T-helper 1 cell treated with Interleukin-12 subunit alpha and Interleukin-12 subunit beta and Interleukin-4 antibody, amounts not matched to agents 30 μg/mL and 1 μg/mL, for 36 hours (primary cell): Measurements from ENCODE around the gene ADAM8.
"Not testable (repeated sequence)": the region's sequence is repeated elsewhere in the genome, so short reads cannot be mapped to it uniquely, and the experiment has no call there.

Experiments used
- H3K27ac Mint-ChIP-seq: one replicate; pipeline ENCODE4 v1.8.0; 2021; ENCODE audit warnings: mild to moderate bottlenecking, mixed read lengths
- H3K27me3 Mint-ChIP-seq: one replicate; pipeline ENCODE4 v1.8.0; 2021; ENCODE audit warnings: low read depth, mixed read lengths
- H3K36me3 Mint-ChIP-seq: one replicate; pipeline ENCODE4 v1.8.0; 2021; ENCODE audit warnings: low read depth, mixed read lengths
- H3K4me1 Mint-ChIP-seq: one replicate; pipeline ENCODE4 v1.8.0; 2021; ENCODE audit warnings: low read depth, mixed read lengths
- H3K4me3 Mint-ChIP-seq: one replicate; pipeline ENCODE4 v1.8.0; 2021; ENCODE audit warnings: mild to moderate bottlenecking, moderate library complexity, mixed read lengths
- H3K9me3 Mint-ChIP-seq: one replicate; pipeline ENCODE4 v1.8.0; 2021; ENCODE audit warnings: mixed read lengths

The ADAM8 gene

GRCh38 chr10:133276435-133277201 lies at the start of gene ADAM8:
Gene ADAM8 (minus strand): TSS chr10:133276868. CDS start chr10:133276817, 51 bp downstream.
- Mint-ChIP-seq H3K27me3 (no peaks in the 10 kb centered on the region), H3K9me3 (no peaks in the 10 kb centered on the region), H3K4me3 (peak within 1 kb of the TSS; percentile 90), H3K36me3 (peaks cover 21% of the 10 kb centered on the region), H3K4me1 (peaks cover 17% of the 10 kb centered on the region), H3K27ac (peak within 1 kb of the TSS; percentile 95)

GRCh38 chr10:133326223-133326551 lies 49.5 kb upstream of the ADAM8 start:
- no peak overlapping the region for H3K4me3 Mint-ChIP-seq

GRCh38 chr10:133325440-133326222 lies 49.0 kb upstream of the ADAM8 start:
- Mint-ChIP-seq H3K9me3 (no peaks in the 10 kb centered on the region), H3K36me3 (no peaks in the 10 kb centered on the region), H3K27me3 (peaks cover 42% of the 10 kb centered on the region), H3K4me1 (no peaks in the 10 kb centered on the region), H3K27ac (no peak overlapping the region), H3K4me3 (peak overlapping the region; percentile 67)

More at GRCh38 chr10:133326223-133326551, 49.5 kb upstream of the ADAM8 start:
- no peak overlapping the region for H3K27ac Mint-ChIP-seq
- H3K27me3 Mint-ChIP-seq = peaks cover 48% of the 10 kb centered on the region
- H3K4me1 Mint-ChIP-seq = no peaks in the 10 kb centered on the region
- no peaks in the 10 kb centered on the region for H3K9me3 Mint-ChIP-seq
- no peaks in the 10 kb centered on the region for H3K36me3 Mint-ChIP-seq

GRCh38 chr10:133324857-133325260 lies 48.2 kb upstream of the ADAM8 start:
- Mint-ChIP-seq H3K27me3 (peaks cover 43% of the 10 kb centered on the region), H3K4me1 (no peaks in the 10 kb centered on the region), H3K27ac (no peak overlapping the region), H3K9me3 (no peaks in the 10 kb centered on the region), H3K4me3 (no peak overlapping the region), H3K36me3 (no peaks in the 10 kb centered on the region)

- Mint-ChIP-seq H3K4me3 (no peak overlapping the region), H3K36me3 (no peaks in the 10 kb centered on the region), H3K4me1 (peaks cover under 1% of the 10 kb centered on the region), H3K27me3 (peaks cover 41% of the 10 kb centered on the region), H3K27ac (no peak overlapping the region), H3K9me3 (no peaks in the 10 kb centered on the region)
Measured at GRCh38 chr10:133324198-133324792, 47.6 kb upstream of the ADAM8 start.

GRCh38 chr10:133322064-133322709 lies 45.5 kb upstream of the ADAM8 start:
- not testable (repeated sequence) for H3K9me3 Mint-ChIP-seq, H3K27ac Mint-ChIP-seq, H3K4me1 Mint-ChIP-seq, H3K4me3 Mint-ChIP-seq, H3K36me3 Mint-ChIP-seq
- peaks cover 32% of the 10 kb centered on the region for H3K27me3 Mint-ChIP-seq

- not testable (repeated sequence) for H3K36me3 Mint-ChIP-seq, H3K4me3 Mint-ChIP-seq, H3K4me1 Mint-ChIP-seq, H3K27ac Mint-ChIP-seq, H3K9me3 Mint-ChIP-seq
- H3K27me3 Mint-ChIP-seq = peaks cover 19% of the 10 kb centered on the region
Measured at GRCh38 chr10:133320852-133321422, 44.3 kb upstream of the ADAM8 start.

GRCh38 chr10:133318494-133319127 lies 41.9 kb upstream of the ADAM8 start:
- no peaks in the 10 kb centered on the region for H3K36me3 Mint-ChIP-seq
- H3K4me3 Mint-ChIP-seq = peak overlapping the region; percentile 58
- H3K4me1 Mint-ChIP-seq = peaks cover 11% of the 10 kb centered on the region
- H3K27me3 Mint-ChIP-seq = peaks cover 15% of the 10 kb centered on the region
- H3K9me3 Mint-ChIP-seq = no peaks in the 10 kb centered on the region
- no peak overlapping the region for H3K27ac Mint-ChIP-seq

GRCh38 chr10:133316732-133317131 lies 40.1 kb upstream of the ADAM8 start:
- Mint-ChIP-seq H3K36me3 (peaks cover 2% of the 10 kb centered on the region), H3K9me3 (no peaks in the 10 kb centered on the region), H3K27me3 (peaks cover 11% of the 10 kb centered on the region), H3K4me3 (no peak overlapping the region), H3K27ac (no peak overlapping the region), H3K4me1 (peaks cover 11% of the 10 kb centered on the region)

- Mint-ChIP-seq H3K27me3 (peaks cover 11% of the 10 kb centered on the region), H3K27ac (peak overlapping the region; percentile 34), H3K4me1 (peaks cover 11% of the 10 kb centered on the region), H3K36me3 (peaks cover 3% of the 10 kb centered on the region), H3K9me3 (no peaks in the 10 kb centered on the region), H3K4me3 (no peak overlapping the region)
Measured at GRCh38 chr10:133316266-133316665, 39.6 kb upstream of the ADAM8 start.

GRCh38 chr10:133315847-133316246 lies 39.2 kb upstream of the ADAM8 start:
- Mint-ChIP-seq H3K36me3 (peaks cover 3% of the 10 kb centered on the region), H3K27me3 (peaks cover 11% of the 10 kb centered on the region), H3K27ac (no peak overlapping the region), H3K4me3 (no peak overlapping the region), H3K4me1 (peaks cover 11% of the 10 kb centered on the region), H3K9me3 (no peaks in the 10 kb centered on the region)

GRCh38 chr10:133314911-133315310 lies 38.2 kb upstream of the ADAM8 start:
- Mint-ChIP-seq H3K9me3 (no peaks in the 10 kb centered on the region), H3K4me1 (peaks cover 11% of the 10 kb centered on the region), H3K36me3 (peaks cover 5% of the 10 kb centered on the region), H3K27me3 (peaks cover 6% of the 10 kb centered on the region), H3K4me3 (no peak overlapping the region), H3K27ac (no peak overlapping the region)

GRCh38 chr10:133313192-133313591 lies 36.5 kb upstream of the ADAM8 start:
- Mint-ChIP-seq H3K4me1 (peaks cover 10% of the 10 kb centered on the region), H3K27ac (no peak overlapping the region), H3K4me3 (no peak overlapping the region), H3K36me3 (peaks cover 6% of the 10 kb centered on the region), H3K9me3 (no peaks in the 10 kb centered on the region), H3K27me3 (no peaks in the 10 kb centered on the region)

- no peaks in the 10 kb centered on the region for H3K9me3 Mint-ChIP-seq
- no peaks in the 10 kb centered on the region for H3K27me3 Mint-ChIP-seq
- H3K4me3 Mint-ChIP-seq = no peak overlapping the region
- peaks cover 15% of the 10 kb centered on the region for H3K4me1 Mint-ChIP-seq
- H3K36me3 Mint-ChIP-seq = peaks cover 10% of the 10 kb centered on the region
- H3K27ac Mint-ChIP-seq = no peak overlapping the region
Measured at GRCh38 chr10:133312769-133313145, 36.1 kb upstream of the ADAM8 start.
